ENCODE data around the gene ERCC2.
"Not testable (repeated sequence)": the region's sequence is repeated elsewhere in the genome, so short reads cannot be mapped to it uniquely, and the experiment has no call there.

ERCC2 gene

GRCh38 chr19:45321848-45322247, 48.5 kb downstream of the ERCC2 start:
- no peak for TF ChIP-seq CTCF (conservative IDR thresholded peaks at IDR 0.05; ENCODE audit: low read depth, low read length)
- no peak overlapping the region for H3K4me3 ChIP-seq (ENCODE audit: low read depth, low read length)
- no peak for DNase-seq (ENCODE audit: low read depth)

- no peak for DNase-seq (ENCODE audit: low read depth)
- H3K4me3 ChIP-seq (ENCODE audit: low read depth, low read length), result no peak overlapping the region
- no peak for TF ChIP-seq CTCF (conservative IDR thresholded peaks at IDR 0.05; ENCODE audit: low read depth, low read length)
Observed at GRCh38 chr19:45320997-45321775, 49.2 kb downstream of the ERCC2 start.

- DNase-seq (ENCODE audit: low read depth), result no peak
- no peak overlapping the region for H3K4me3 ChIP-seq (ENCODE audit: low read depth, low read length)
- no peak for TF ChIP-seq CTCF (conservative IDR thresholded peaks at IDR 0.05; ENCODE audit: low read depth, low read length)
Observed at GRCh38 chr19:45315304-45315703, 55.1 kb downstream of the ERCC2 start.

GRCh38 chr19:45314708-45315245, 55.6 kb downstream of the ERCC2 start:
- no peak for DNase-seq (ENCODE audit: low read depth)
- no peak for TF ChIP-seq CTCF (conservative IDR thresholded peaks at IDR 0.05; ENCODE audit: low read depth, low read length)
- H3K4me3 ChIP-seq (ENCODE audit: low read depth, low read length), result no peak overlapping the region

GRCh38 chr19:45312285-45312684, 58.1 kb downstream of the ERCC2 start:
- H3K4me3 ChIP-seq (ENCODE audit: low read depth, low read length); DNase-seq (ENCODE audit: low read depth): not testable (repeated sequence)

- TF ChIP-seq CTCF (conservative IDR thresholded peaks at IDR 0.05; ENCODE audit: low read depth, low read length), result no peak
- DNase-seq (ENCODE audit: low read depth), result no peak
- H3K4me3 ChIP-seq (ENCODE audit: low read depth, low read length), result no peak overlapping the region
Observed at GRCh38 chr19:45311621-45312020, 58.8 kb downstream of the ERCC2 start.

- not testable (repeated sequence) for H3K4me3 ChIP-seq (ENCODE audit: low read depth, low read length)
Observed at GRCh38 chr19:45309322-45309721, 61.1 kb downstream of the ERCC2 start.

GRCh38 chr19:45307361-45307760, 63.0 kb downstream of the ERCC2 start:
- no peak for TF ChIP-seq CTCF (conservative IDR thresholded peaks at IDR 0.05; ENCODE audit: low read depth, low read length)
- DNase-seq (ENCODE audit: low read depth), result no peak
- H3K4me3 ChIP-seq (ENCODE audit: low read depth, low read length), result no peak overlapping the region

More at GRCh38 chr19:45309322-45309721, 61.1 kb downstream of the ERCC2 start:
- not testable (repeated sequence) for DNase-seq (ENCODE audit: low read depth)

All from choroid plexus epithelial cell (primary cell).